GM19455 (cell line): ENCODE results near the gene PLCB2.

Experiments used
- ATAC-seq: cut with Tn5 transposase; IDR thresholded peaks from one replicate; pipeline ENCODE4 v1.9.1; 2021; ENCODE audit not compliant: unreplicated experiment

The PLCB2 gene

GRCh38 chr15:40252438-40253166, 55.1 kb downstream of the PLCB2 start:
- no peak for ATAC-seq

DNA sequence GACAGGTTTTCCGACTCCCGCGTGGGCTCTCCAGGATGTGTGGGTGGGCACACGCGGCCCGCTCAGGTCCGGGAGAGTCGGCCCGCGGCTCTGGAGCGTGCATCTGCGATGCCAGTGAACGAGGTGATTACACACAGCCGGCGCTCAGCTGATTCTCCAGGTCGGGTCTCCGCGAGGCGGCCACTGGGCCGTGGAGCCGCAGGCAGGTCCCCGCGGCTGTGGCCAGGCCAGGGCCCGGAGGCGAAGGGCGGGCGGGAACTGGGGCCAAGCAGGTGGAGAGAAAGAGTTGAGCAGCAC, 55.6 kb downstream of the PLCB2 start:
- ATAC-seq, result no peak

DNA sequence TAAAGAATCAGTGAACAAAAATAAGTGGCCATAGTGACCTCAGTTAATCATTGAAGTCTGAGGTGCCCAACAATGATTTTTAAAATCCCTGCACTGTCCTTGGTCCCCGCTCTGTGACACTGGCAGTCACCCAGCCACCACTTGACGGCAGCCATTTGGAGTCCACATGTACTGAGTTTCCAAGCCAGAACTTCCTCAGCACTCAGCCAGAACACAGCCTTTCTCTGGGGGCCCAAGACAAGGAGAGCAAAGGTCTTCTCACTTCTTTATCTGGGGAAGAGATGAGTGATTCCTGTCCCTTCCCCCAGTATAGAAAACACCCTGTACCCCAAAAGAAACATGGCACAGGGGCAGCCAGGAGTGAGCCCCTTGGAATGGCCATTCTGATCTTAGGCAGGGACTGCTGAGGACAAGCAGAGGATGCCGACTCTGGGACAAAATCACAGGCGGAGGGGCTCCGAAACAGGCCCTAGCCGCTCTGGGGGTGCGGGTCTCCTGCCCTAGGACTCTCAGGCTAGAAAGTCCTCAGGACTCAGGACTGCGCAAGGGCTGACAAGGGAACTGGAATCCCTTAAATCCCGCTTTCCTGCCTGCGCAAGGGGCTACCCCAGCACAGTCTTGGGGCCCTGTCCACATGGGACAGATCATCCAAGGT, 56.1 kb downstream of the PLCB2 start:
- no peak for ATAC-seq

- no peak for ATAC-seq
These were observed 56.8 kb downstream of the PLCB2 start for GRCh38 chr15:40250771-40251483.

- ATAC-seq, result no peak
These were observed 57.5 kb downstream of the PLCB2 start for GRCh38 chr15:40250304-40250656.

DNA sequence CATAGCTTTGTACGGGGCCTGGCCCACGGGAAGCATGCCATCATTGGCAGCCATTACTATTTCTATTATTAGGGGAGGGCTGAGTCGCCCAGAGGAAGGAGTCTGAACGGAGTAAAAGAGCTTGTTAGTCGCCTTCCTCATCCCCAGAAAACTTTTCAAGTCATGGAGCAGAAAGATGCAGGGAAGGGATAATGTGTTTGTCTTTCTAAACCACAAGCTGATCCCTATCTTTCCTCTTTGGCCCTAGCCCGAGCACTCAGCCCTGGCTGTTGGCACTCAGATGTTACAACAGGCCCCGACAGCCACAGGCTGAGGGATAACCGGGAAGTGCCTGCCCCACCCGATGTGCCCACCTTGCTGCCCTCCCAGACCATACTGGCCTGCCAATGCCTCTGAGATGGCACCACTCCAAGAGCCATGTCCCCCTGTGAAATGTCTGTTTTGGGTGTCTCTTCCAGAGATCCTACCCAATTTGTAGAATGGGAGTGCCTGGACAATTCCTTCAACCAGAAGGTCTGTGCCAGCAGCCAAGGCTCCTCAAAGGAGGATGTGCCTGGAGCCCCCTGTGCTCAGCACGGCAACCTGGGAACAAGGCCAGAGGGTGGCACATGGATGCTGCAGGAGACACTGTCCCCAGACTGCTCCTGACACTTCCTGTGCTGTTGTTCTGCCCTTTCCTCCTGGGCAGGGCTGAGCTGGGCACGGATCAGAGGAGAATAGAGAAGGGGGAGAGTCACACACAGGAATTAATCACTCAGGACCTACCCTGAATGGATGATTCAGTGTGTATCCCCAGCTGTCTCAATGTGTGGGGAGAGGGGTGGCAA, 58.0 kb downstream of the PLCB2 start:
- ATAC-seq, result no peak

DNA sequence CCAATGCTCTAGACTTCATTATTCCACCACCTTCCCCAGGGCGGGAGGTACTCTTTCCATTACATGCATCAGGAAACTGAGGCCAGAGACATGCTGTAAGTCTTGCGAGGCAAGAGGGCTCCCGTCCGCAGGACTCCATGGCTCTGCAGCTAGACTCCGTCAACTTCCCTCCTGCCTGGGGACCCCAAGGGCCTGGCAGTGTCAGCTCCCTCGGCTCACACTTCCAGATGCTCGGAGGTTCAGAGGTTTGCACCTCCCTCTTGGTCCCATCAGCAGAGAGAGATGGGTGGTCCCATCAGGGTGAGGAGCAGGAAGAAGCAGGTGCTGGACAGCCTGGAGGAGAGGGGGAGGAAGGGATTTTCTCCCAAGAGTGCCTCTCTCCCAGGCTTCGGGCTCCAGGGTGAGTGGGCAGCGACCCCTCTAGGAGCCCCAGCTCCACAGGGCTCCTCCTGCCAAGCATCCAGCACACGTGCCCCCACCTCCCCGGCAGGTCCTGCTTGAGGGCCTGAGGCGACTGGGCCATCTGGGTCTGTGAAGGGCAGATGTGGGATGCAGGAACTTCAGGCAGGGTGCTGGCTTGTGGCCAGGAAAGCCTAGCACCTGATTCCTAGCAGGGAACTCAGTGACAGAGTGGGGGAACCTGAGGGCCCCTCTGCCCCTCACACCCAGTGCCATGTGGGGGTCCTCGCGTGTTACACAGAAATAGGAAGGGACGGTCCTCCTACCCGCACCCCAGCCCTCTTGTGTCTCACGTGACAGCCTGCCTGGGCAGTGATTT, 59.5 kb downstream of the PLCB2 start:
- no peak for ATAC-seq

DNA sequence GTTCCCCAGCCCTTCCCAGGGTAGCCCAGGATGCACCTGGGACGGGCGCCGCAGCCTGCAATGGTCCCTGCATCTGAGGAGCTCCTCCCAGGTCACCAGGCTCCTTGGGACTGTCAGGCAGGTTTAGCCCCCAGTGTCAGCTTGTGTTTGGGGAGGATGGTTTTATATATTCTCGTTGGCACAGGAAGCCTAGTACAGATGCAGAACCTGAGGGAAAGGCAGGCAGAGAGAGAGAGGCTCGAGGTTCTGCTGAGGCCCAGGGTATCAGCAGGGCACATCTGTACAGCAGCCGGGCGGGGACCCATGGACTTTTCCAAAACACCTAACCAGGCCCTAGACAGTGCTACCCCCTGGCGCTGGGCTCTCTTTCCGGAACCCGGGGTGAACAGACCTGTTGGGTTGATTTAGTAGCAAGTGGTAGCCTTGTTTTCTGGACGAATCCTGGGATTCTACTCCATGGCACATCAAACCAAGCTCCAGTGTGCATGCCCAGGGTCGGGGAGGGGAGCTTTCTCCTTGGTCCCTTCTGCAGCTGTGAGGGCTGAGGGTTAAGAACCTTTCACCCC, 60.2 kb downstream of the PLCB2 start:
- ATAC-seq, result no peak

DNA sequence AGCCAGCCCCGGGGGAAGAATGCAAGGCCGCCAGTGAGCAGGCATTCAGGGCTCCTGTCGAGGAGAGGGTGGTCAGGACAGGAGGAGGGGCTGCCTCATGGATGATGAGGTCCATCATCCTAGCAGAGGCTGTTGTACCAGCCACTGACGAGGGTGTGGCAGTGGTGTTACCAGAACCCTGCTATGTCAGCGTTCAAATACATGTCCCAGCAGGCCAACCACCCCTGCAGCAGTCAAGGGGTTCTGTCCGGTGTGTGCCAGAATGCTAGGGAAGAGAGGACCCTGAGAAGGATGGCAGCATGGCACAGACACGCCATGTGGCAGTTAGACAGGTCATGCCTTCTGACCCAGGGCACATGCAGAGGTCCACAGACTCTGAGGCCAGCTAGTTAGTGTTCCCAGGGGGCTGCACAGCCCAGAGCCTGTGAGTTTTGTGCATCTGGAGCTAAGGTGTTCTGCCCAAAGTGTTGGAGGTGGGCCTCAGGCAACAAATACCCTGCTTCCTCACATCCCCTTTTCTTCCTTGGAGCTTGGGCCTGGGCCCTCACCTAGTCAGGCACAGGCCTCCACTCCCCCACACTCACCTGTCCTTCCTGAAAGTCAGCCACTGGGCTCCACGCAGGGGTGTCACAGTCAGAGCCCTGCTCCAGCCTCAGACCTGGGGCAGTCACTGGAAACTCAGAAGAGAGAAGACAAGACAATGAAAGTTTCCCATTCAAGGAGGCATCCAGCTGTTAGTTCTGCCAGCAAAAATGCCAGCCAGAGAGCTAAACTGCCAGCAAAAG, 61.0 kb downstream of the PLCB2 start:
- ATAC-seq, result no peak

DNA sequence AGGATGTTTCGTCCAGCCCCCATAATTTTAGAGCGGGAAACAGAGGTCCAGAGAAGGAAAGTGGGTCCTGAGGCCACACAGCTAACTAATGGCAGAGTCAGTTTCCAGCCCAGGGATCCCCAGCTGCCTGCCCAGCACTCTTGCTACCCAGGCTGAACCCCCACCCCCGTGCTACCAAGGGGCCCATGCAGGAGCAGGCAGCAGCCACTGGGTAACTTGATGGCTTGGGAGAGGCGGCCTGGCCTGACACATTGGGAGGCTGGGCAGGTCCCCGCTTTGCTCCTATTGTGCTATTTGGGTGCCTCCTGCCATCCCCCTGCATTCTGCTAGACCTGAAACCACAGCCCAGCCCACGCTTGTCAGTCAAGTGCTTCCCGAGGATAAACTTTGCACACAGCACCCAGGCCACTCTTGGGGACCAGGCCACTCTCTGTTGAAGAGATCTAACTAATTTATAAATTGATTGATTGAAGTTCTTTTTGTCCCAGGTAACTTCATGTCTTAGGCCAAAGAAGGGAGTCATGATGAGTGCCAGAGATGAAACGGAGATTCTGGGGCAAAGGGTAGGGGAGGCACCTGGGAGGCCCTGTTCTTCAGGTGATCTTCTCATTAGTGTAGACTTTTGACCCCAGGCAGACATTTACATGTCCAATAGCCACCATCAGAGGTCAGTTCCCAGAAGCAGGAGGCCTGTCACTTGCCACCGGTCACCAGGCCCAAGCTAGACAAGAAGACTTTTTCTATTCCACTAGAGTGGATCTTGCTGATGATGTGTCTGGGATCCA, 61.9 kb downstream of the PLCB2 start:
- no peak for ATAC-seq

DNA sequence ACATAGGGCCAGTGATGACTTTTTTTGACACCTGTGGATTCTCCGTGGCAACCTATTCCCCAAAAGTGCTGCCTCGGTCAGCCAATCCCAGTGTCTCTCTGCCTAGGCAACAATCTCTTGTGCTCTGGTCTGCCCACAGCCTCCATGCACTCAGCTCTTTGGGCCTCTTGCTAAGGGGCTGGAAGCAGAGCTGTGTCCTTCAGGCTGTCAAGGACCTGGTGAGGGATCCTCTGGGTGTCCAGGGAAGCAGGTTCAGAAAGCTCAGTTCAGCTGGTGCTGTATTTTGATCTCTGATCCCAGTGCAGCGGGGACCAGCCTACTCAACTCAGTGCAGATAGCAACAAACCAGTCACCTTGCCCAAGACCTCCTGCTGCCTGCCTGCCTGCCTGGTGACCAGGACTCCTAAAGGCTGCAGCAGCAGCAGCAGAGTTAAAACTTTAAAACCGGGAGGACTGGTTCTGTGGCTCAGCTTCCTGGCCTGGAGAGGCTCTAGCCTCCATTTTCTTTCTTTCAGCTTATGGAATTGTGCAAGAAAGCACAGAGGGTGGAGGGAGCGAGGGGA, 62.7 kb downstream of the PLCB2 start:
- ATAC-seq, result no peak

DNA sequence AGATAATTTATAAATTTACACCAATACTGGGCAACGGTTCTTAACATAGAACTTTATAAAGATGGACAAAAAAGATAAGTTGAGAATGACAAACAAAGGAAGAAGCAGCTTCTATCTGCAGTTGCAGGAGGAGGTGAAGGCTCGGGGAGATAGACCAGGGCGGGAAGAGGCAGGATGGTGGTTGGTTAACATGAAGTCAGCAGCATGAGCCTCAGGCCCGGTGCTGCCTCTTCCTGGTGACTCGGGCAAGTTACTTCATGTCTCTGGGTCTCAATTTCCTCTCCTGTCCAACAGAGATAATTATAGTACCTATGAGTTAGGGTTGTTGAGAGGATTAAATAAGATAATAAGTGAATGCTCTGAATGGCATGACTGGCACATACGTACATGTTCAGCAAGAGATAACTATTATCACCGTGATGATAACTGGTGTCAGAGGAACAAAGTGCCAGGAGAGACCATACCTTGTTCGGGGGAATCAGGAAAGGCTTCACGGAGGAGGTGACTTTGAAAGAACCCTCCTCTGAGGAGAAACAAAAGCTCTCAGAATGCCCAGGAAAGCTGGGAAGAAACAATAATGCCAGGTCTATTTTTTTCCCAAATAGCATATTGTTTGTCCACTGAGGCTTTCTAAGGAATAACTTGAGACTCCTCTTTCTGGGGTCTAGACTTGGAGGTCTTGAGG, 64.5 kb downstream of the PLCB2 start:
- ATAC-seq, result no peak

DNA sequence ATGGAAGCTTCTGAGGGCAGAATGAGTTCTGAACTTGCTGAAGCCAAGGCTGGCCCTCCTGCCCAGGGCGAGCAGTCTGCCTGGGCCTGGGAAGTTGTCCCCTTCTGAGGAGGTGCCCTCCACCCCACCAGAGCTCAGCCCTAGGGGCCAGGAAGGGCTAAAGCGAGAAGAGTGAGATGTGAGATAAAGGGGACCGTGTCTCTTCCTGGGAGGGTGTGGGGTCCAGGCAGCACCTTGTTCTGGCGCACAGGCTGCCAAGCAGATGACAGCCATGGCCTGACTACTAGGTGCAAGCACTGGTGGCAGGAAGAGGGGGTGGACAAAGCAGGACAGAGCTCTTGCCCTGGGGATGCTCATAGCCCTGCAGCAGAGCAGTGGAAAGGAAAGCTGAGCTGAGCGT, 65.1 kb downstream of the PLCB2 start:
- no peak for ATAC-seq

- ATAC-seq, result no peak
These were observed 65.5 kb downstream of the PLCB2 start for GRCh38 chr15:40242213-40242599.

DNA sequence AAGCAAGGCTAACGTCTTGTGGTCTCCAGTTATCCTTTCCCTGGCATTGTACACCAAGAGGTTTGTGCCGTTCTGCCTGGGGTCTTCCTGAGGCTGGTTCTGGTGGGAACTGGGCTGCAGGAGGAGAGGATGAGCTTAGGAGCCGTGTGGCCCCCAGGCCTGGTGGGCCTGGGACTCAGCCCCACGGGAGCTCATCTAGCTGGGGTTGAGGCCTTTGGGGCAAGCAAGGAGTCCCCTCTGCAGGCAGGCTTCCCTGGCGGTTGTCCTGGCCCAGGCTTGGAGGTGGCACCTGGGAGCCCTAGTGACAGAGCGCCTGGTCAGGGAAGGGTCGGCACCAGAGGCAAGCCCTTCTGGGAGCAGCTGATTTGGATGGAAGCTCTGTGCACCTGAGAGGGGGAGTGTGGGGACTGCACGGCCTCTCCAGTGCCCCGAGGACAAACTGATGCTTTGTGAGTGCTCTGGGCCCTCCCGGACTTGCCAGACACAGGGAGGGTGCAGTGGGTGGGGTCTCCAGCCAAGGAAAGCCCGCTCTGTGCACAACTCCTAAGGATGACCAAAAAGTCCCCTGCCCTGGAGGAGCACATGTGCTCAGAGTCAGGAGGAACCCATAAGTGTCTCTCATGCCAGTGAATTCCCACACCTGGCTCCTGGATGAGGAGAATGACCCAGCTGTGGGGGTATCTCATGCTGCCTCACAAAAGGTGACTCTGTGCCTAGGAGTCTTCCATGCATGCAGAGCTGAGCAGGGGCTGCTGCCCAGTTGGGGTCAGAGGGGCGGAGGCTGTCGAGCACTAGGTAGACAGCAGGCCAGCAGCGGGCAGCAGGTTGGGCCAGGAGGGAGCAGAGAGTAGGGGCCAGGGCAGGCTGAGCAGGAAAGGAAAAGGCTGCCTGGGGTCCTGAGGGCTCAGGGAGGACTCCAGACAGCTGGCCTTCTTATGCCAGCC, 66.2 kb downstream of the PLCB2 start:
- ATAC-seq, result no peak

GRCh38 chr15:40240619-40241221, 67.0 kb downstream of the PLCB2 start:
- ATAC-seq, result no peak
